GM18873 (cell line): ENCODE data around the gene CDH6.

Experiments used
- ATAC-seq: cut with Tn5 transposase; IDR thresholded peaks from one replicate; pipeline ENCODE4 v1.9.1; 2021; ENCODE audit warnings: mild to moderate bottlenecking, moderate library complexity, moderate number of reproducible peaks; ENCODE audit not compliant: unreplicated experiment, low FRiP score

Gene CDH6

GRCh38 chr5:31193591-31194467 lies at the start of gene CDH6:
Gene CDH6 (plus strand): TSS chr5:31193686. CDS start chr5:31267474, 73,788 bp downstream.
- no peak for ATAC-seq

- no peak for ATAC-seq
Measured at GRCh38 chr5:31144364-31144763, 49.1 kb upstream of the CDH6 start.

- no peak for ATAC-seq
Measured at GRCh38 chr5:31148959-31149475, 44.5 kb upstream of the CDH6 start.

- ATAC-seq: no peak
Measured at GRCh38 chr5:31153521-31153920, 40.0 kb upstream of the CDH6 start.

- ATAC-seq: no peak
Measured at GRCh38 chr5:31156631-31157160, 36.8 kb upstream of the CDH6 start.

- ATAC-seq: no peak
Measured at GRCh38 chr5:31157720-31158119, 35.8 kb upstream of the CDH6 start.

- ATAC-seq: no peak
Measured at GRCh38 chr5:31158686-31159085, 34.8 kb upstream of the CDH6 start.

DNA sequence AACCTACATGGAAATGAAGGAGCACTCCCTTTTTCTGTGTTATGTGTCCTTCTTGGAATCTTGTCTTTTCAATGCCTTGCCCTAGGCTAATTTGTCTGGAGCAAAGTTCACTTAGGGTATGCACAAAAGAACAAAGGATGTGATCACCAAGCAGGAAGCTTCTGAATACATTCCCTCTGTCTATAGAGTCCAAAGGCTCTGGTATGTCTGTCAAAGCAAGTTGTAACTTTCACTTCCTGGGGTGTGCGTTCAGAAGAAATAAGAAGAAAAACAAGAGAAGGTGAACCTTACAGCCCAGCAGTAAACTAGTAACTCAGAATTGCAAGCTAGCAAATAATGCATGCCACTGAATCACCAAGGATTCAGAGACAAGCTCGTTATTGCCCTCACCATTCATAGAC lies 31.7 kb upstream of the CDH6 start:
- ATAC-seq: no peak

DNA sequence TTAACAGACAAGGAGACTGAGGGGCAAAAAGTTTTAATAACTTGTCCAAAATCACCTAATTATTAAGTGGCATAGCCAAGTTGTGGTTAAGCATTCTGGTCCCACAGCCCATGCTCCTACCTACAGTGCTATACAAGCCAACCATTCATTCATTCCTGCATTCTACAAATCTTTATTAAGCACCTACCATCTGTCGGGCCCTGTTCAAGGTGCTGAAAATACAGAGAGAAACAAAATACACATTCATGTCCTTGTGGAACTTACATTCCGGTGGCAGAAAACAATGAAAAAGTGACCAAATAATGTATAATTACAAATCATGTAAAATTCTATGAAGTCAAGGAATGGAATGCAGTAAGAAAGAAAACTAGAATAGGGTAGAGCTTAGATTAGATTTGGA lies 27.8 kb upstream of the CDH6 start:
- no peak for ATAC-seq

- ATAC-seq: no peak
Measured at GRCh38 chr5:31169379-31169778, 24.1 kb upstream of the CDH6 start.

DNA sequence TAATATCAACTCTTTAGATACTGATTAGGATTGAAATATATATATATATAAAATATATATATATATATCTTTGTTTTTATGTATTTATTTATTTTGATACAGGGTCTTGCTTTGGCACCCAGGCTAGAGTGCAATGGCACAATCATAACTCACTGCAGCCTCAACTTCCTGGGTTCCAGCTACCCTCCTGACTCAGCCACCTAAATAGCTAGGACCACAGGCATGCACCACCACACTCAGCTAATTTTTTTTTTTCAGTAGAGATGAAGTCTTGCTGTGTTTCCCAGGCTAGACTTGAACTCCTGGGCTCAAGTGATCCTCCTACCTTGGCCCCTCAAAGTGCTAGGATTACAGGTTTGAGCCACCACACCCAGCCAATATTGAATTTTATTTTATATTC lies 20.6 kb upstream of the CDH6 start:
- no peak for ATAC-seq

GRCh38 chr5:31173614-31174013 lies 19.9 kb upstream of the CDH6 start:
- ATAC-seq: no peak

GRCh38 chr5:31181376-31181987 lies 12.0 kb upstream of the CDH6 start:
- ATAC-seq: no peak

- ATAC-seq: no peak
Measured at GRCh38 chr5:31182136-31182535, 11.3 kb upstream of the CDH6 start.

DNA sequence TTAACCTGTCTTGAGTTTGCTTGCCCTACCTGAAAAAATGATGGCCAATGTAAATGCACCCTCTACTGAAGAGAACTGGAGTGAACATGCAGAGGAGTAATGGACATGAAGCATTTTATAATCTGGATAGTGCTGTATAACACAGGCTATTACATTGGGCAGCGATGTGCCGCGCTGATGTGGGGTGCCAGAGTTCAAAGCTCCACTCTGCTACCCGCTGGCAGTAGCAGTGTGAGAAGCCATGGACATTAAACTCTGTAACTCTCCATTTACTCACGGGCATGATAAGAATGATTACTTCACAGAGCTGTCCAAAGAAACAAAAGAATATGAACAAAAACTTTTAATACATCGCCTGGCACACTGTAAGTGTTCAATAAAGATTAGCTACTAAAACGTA lies 7.5 kb upstream of the CDH6 start:
- ATAC-seq: no peak

GRCh38 chr5:31186672-31187267 lies 6.7 kb upstream of the CDH6 start:
- no peak for ATAC-seq

DNA sequence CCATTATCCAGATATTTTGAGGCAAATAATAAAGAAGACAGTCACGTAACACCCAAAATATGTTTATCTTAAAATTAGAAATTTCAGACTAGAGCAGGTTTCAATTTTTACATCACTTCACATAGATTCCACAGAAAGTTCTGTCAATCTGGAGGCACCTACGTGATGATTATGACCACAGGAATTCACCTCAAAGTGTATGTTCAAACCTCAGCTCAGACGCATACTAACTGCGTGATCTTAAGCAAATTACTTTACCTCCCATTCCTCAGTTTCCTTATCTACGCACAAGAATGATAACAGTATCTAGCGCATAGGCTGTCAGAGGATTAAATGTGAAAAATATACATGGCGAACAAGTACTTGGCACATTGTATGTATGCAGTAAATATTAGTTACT lies 5.9 kb upstream of the CDH6 start:
- no peak for ATAC-seq

DNA sequence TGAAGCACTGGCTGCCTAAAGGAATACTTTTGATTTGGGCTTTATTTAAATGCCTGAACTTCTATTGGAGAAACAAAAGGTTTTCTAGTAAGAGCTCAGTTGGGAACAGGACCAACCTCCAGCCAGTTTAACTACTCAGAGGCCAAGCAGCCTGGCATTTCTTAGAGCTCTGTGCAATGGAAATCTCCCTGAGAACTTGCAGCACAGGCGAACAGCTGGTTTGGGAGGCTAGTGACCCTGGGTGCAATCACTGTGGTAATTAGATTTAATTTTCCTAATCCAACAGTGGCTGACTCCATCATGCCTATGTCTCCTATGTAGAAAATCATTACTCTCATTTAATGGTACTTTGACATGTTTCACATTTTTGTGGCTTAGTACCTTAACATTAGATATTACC lies 1.0 kb upstream of the CDH6 start:
- ATAC-seq: no peak

GRCh38 chr5:31193116-31193515 lies 370 bp upstream of the CDH6 start:
- no peak for ATAC-seq

DNA sequence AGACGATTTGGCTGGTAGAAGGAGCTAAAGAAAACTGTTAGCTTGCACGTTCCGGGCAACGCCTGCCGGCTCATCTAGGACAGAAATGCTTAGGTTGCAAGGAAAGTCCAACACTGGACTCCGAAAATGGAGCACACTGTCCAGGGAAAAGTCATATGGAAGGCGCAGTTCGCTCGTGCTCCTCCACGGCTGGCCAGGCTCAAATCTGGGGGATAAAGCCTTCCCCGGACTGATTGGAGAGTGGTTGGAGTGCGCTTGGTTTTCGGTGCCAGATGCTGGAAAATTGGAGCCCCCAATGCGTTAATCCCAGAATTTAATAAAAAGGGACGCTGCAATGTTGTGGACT lies 955 bp downstream of the CDH6 start:
- ATAC-seq: no peak

DNA sequence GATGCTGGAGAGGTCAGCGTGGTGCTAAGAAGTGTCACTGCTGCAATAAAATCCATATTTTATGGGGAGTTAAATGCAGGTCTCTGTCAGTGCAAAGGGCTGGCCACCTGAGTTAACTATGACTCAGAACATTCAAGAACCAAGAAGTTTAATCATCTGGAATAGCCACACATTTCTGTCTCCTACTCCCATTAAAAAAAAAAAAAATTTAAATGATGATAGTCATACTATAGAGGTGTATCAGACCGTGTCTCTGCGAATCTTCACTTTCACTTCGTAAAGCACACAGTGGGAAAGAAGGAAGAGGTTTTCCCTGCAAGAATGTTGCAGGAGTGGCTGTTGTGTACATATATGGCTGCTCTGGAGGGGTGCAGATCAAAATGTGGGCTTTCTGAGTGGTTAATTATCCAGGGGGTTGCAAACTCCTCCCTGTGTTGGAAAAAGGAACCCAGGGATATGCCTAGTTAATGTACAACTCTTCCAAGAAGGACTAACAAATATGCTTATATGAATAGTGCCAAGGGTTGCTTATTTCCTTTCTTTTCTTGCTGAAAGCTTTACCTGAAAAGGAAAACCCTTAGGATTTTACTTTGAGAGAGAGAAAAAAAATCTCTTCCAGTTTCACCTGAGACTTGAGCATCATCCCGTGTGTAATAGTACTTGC lies 1.5 kb downstream of the CDH6 start:
- ATAC-seq: no peak
